A673 (cell line): ENCODE measurements around the gene OTOGL. TPM values are rescaled to one million over a fixed set of nuclear protein-coding genes. Genes with fewer than 3 reads are reported as not detected.
A peak's percentile ranks its signal among the peaks of the same experiment; 100 is the strongest.

ENCODE experiments used
- BruUV-seq: library from RNA; stranded (reverse); fragments of 400-500 nt; replicated peaks from 2 replicates; lab custom pipeline; 2021; lab: Mats Ljungman, UMichigan
- CTCF ChIA-PET: fragments of 300-600 bp; sonication (Branson Sonifier 250); formaldehyde crosslinking; loops from one replicate; lab custom pipeline; 2022; ENCODE audit warnings: antibody characterized with exemption; lab: Charles Lee
- POLR2A ChIA-PET: fragments of 300-600 bp; sonication (Branson Sonifier 250); formaldehyde crosslinking; loops from one replicate; lab custom pipeline; 2022; ENCODE audit warnings: antibody characterized with exemption; ENCODE audit not compliant: low non-redundant PET; lab: Charles Lee
- DNase-seq: peaks from one replicate; pipeline ENCODE4 v3.0.0-alpha.2; 2015; ENCODE audit warnings: low spot score
- H3K27ac ChIP-seq: fragments of 200-600 bp; sonication (generic); 2 replicates; pipeline ENCODE4 v1.5.1; 2016; ENCODE audit warnings: mixed run types, low read depth, mild to moderate bottlenecking, mixed read lengths, antibody characterized with exemption, low read length; ENCODE audit not compliant: poor library complexity, severe bottlenecking
- H3K27me3 ChIP-seq: fragments of 200-600 bp; sonication (generic); replicated peaks from 2 replicates; pipeline ENCODE4 v1.6.1; 2017; ENCODE audit warnings: mixed run types, low read depth, mild to moderate bottlenecking, mixed read lengths, antibody characterized with exemption, low read length; ENCODE audit not compliant: insufficient read depth, poor library complexity
- H3K36me3 ChIP-seq: fragments of 200-600 bp; sonication (generic); 2 replicates; pipeline ENCODE4 v1.6.1; 2016; ENCODE audit warnings: mixed run types, mild to moderate bottlenecking, mixed read lengths, antibody characterized with exemption, low read length; ENCODE audit not compliant: insufficient read depth, poor library complexity, severe bottlenecking
- H3K4me1 ChIP-seq: fragments of 200-600 bp; sonication (generic); 2 replicates; pipeline ENCODE4 v1.6.1; 2017; ENCODE audit warnings: mixed run types, mild to moderate bottlenecking, mixed read lengths, antibody characterized with exemption, low read length; ENCODE audit not compliant: insufficient read depth, poor library complexity, severe bottlenecking
- H3K4me3 ChIP-seq: fragments of 200-600 bp; sonication (generic); 2 replicates; pipeline ENCODE4 v1.5.1; 2016; ENCODE audit warnings: low read depth, mixed run types, mild to moderate bottlenecking, mixed read lengths, low read length; ENCODE audit not compliant: poor library complexity, severe bottlenecking
- H3K9me3 ChIP-seq: fragments of 200-600 bp; sonication (generic); 2 replicates; pipeline ENCODE4 v1.6.1; 2016; ENCODE audit warnings: mixed run types, low read depth, mild to moderate bottlenecking, mixed read lengths, antibody characterized with exemption, low read length; ENCODE audit not compliant: poor library complexity, severe bottlenecking
- CTCF ChIP-seq: fragments of 300-800, 200-600 bp; sonication (generic); conservative IDR thresholded peaks from 2 replicates; pipeline ENCODE4 v1.5.1; 2017; ENCODE audit warnings: low read depth, mild to moderate bottlenecking, antibody characterized with exemption, low read length, moderate library complexity, mixed read lengths
- EZH2 ChIP-seq: fragments of 200-600 bp; sonication (generic); IDR thresholded peaks from 2 replicates; pipeline ENCODE4 v1.6.1; 2017; ENCODE audit warnings: borderline replicate concordance, low read depth, mild to moderate bottlenecking, mixed read lengths, antibody characterized with exemption, low read length; ENCODE audit not compliant: poor library complexity, severe bottlenecking
- intact Hi-C: fragments of 100-400 bp; cut with micrococcal nuclease; formaldehyde crosslinking; loops from one replicate; pipeline ENCODE4 v1.10.0; 2022; ENCODE audit not compliant: unreplicated experiment
- total RNA-seq: library from RNA; stranded (reverse); gene quantifications from 2 replicates; pipeline ENCODE4 v1.2.3, GENCODE V29; 2021

Gene OTOGL
- total RNA-seq, 1 experiment from 2014 or later: 0.73 TPM

DNA sequence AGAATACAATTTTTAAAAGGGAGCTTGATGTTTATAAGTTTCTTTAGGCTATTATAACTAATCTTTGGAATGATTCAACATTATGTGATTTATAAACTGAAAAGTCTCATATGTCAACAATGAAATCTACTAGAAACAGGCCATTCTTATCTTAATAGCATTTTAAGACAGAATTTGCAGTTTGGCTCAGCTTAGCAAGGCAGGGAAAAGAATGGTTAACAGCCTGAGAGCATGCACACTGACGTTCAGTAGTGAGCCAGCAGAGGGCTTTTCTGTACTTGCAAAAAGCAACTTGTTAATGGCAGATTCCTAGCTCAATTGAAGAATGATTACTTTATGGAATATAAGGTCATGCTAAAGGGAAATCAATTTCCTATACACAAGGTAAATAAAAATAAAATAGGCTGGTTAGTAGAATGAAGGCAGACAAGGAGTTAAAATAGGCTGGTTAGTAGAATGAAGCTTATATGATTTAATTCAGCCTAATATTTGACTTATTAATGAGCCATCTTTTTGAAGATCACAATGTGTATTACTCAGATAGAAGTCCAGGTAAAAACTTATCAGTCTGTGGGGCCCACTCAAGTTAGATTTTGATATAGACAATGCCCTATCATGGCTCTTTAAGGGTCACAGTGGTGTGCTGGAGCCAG lies 95.9 kb downstream of the OTOGL start:
- peak; percentile 76 for DNase-seq
- intact Hi-C loops: loop anchor here (1.0 to 10.0 kb wide), 5 partner anchors 75 to 1062 kb away; partner anchors contain the start of gene LIN7A
- ChIA-PET CTCF (interaction anchor here (0.8 to 2.8 kb wide), 7 partner anchors 39 to 1063 kb away, joined by 3 to 69 read pairs (median 4); no protein-coding TSS in a partner anchor), POLR2A (no interaction called here)
- no peaks in the 10 kb centered on the region for H3K36me3 ChIP-seq
- H3K4me3 ChIP-seq: no peak overlapping the region
- H3K27ac ChIP-seq: no peak overlapping the region
- H3K9me3 ChIP-seq: no peaks in the 10 kb centered on the region
- no peaks in the 10 kb centered on the region for H3K4me1 ChIP-seq
- H3K27me3 ChIP-seq: no peaks in the 10 kb centered on the region
- TF ChIP-seq EZH2 (no peak), CTCF (peak; percentile 80)
- no TSS peak for BruUV-seq

DNA sequence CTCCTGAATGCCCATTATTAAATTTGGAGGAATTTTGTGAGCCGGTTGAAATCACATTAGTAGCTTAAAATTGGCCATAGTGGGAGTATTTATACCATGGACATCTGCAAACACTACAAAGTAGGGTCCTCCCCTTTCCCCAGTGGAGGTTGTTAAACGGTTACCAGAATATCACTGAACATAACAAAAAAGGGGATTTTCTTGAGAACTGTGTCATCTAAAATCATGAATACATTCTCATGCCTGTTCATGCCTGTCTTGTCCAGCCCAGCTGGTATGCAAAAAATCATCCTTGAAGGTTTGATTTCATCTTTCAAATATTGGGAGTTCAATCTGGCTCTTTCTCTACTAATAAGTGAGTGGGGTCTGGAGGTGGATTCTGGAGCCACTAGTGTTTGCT lies 96.4 kb downstream of the OTOGL start:
- Histone ChIP-seq H3K27me3 (no peaks in the 10 kb centered on the region), H3K27ac (no peak overlapping the region), H3K36me3 (no peaks in the 10 kb centered on the region), H3K4me3 (no peak overlapping the region), H3K9me3 (no peaks in the 10 kb centered on the region), H3K4me1 (no peaks in the 10 kb centered on the region)
- ChIA-PET CTCF (interaction anchor here (0.9 to 2.8 kb wide), 5 partner anchors 71 to 1062 kb away, joined by 3 to 69 read pairs (median 4); no protein-coding TSS in a partner anchor), POLR2A (no interaction called here)
- no peak for TF ChIP-seq EZH2
- no peak for TF ChIP-seq CTCF
- intact Hi-C loops: loop anchor here (1.0 to 10.0 kb wide), 5 partner anchors 75 to 1062 kb away; partner anchors contain the start of gene LIN7A
- no peak for DNase-seq
- BruUV-seq: no TSS peak

DNA sequence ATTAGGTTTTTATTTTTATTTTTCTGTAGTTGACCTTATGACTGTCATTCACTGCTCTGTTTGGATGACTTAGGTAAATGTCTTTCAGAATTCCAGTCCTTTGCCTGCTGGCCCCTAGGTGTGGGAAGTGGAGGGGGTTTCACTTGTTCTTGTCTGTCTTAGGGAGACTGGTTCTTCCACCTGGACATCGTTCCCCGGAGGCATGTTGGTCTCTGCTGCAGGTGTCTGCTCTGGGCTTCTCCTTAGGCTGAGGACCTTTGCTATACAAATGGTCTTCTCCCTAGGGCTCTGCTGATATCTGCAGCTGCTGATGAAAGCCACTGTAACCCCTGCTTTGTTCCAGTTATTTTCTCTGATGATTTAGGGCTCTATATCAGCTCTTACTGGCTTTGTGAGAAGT lies 97.1 kb downstream of the OTOGL start:
- no peaks in the 10 kb centered on the region for H3K27me3 ChIP-seq
- H3K27ac ChIP-seq: no peak overlapping the region
- H3K9me3 ChIP-seq: no peaks in the 10 kb centered on the region
- ChIA-PET CTCF (interaction anchor here (0.9 kb wide), 1 partner anchor 74 kb away, joined by 3 read pairs; no protein-coding TSS in a partner anchor), POLR2A (no interaction called here)
- H3K4me1 ChIP-seq: no peaks in the 10 kb centered on the region
- no peak for DNase-seq
- no peak overlapping the region for H3K4me3 ChIP-seq
- TF ChIP-seq CTCF (no peak), EZH2 (no peak)
- intact Hi-C loops: loop anchor here (5.0 to 10.0 kb wide), 2 partner anchors 738 to 1061 kb away; partner anchors contain the start of gene LIN7A
- H3K36me3 ChIP-seq: no peaks in the 10 kb centered on the region
- no TSS peak for BruUV-seq
